Liver (tissue), 9 donors: ENCODE measurements around the gene EPHA6. TPM values are rescaled to one million over a fixed set of nuclear protein-coding genes. Genes with fewer than 3 reads are reported as not detected.

Experiments used
- DNase-seq: peaks from one replicate; pipeline ENCODE4 v3.0.0-alpha.2; 2017; ENCODE audit warnings: low spot score
- H3K27ac ChIP-seq, 2 donors: one replicate each; pipeline ENCODE4 v1.7.0; 2013; ENCODE audit warnings: inconsistent platforms in 2 of 2, low read length in 2 of 2, control low read depth in 1 of 2, low read depth in 1 of 2, mild to moderate bottlenecking in 1 of 2
- H3K27me3 ChIP-seq, 4 donors: one replicate each; pipeline versions ENCODE4 v1.6.1 to v1.7.0; 2013; ENCODE audit warnings: low read length in 3 of 4, inconsistent platforms in 1 of 4, mild to moderate bottlenecking in 1 of 4, moderate library complexity in 1 of 4; ENCODE audit not compliant: control insufficient read depth in 4 of 4, insufficient read depth in 4 of 4
- H3K36me3 ChIP-seq, 4 donors: one replicate each; pipeline versions ENCODE4 v1.6.1 to v1.7.0; 2013; ENCODE audit warnings: low read length in 3 of 4, mild to moderate bottlenecking in 3 of 4, low read depth in 1 of 4, moderate library complexity in 1 of 4; ENCODE audit not compliant: control insufficient read depth in 4 of 4, insufficient read depth in 3 of 4
- H3K4me1 ChIP-seq, 4 donors: one replicate each; pipeline versions ENCODE4 v1.6.1 to v1.7.0; 2013; ENCODE audit warnings: low read length in 3 of 4, mild to moderate bottlenecking in 3 of 4, moderate library complexity in 1 of 4; ENCODE audit not compliant: control insufficient read depth in 4 of 4, insufficient read depth in 4 of 4
- H3K4me3 ChIP-seq, 3 donors: one replicate each; pipeline versions ENCODE4 v1.6.1 to v1.7.0; 2013; ENCODE audit warnings: low read length in 3 of 3, control low read depth in 1 of 3, low read depth in 1 of 3, mild to moderate bottlenecking in 1 of 3
- H3K9ac ChIP-seq, 2 donors: one replicate each; pipeline ENCODE4 v1.7.0; 2013; ENCODE audit warnings: low read length in 2 of 2, mild to moderate bottlenecking in 2 of 2, moderate library complexity in 2 of 2, control low read depth in 1 of 2, low read depth in 1 of 2
- H3K9me3 ChIP-seq, 4 donors: one replicate each; pipeline versions ENCODE4 v1.6.1 to v1.7.0; 2013; ENCODE audit warnings: low read length in 3 of 4; ENCODE audit not compliant: control insufficient read depth in 4 of 4
- ATF3 ChIP-seq: IDR thresholded peaks from 2 replicates; pipeline ENCODE4 v1.6.1; 2016; ENCODE audit warnings: antibody characterized with exemption
- CTCF ChIP-seq: fragments of 150-350 bp; IDR thresholded peaks from 2 replicates; pipeline ENCODE4 v1.5.1; 2017; ENCODE audit warnings: improper control_type of control experiment, low read depth, low read length; ENCODE audit not compliant: missing input control
- EGR1 ChIP-seq, 2 donors: IDR thresholded peaks; 2 replicates each; pipeline ENCODE4 v1.6.1; 2016 to 2018; ENCODE audit warnings: antibody characterized with exemption in 2 of 2, low read depth in 2 of 2
- FOXA1 ChIP-seq: IDR thresholded peaks from 2 replicates; pipeline ENCODE4 v1.6.1; 2016; ENCODE audit warnings: antibody characterized with exemption
- FOXA2 ChIP-seq: IDR thresholded peaks from 2 replicates; pipeline ENCODE4 v1.6.1; 2016; ENCODE audit warnings: antibody characterized with exemption
- GABPA ChIP-seq, 2 donors: IDR thresholded peaks in 1 of 2; conservative IDR thresholded peaks in 1 of 2; 2 replicates each; pipeline ENCODE4 v1.6.1; 2016; ENCODE audit warnings: antibody characterized with exemption in 2 of 2, mild to moderate bottlenecking in 1 of 2, moderate library complexity in 1 of 2
- HNF4A ChIP-seq, 2 donors: conservative IDR thresholded peaks; 2 replicates each; pipeline ENCODE4 v1.6.1; 2016; ENCODE audit warnings: antibody characterized with exemption in 2 of 2, mild to moderate bottlenecking in 2 of 2
- HNF4G ChIP-seq: IDR thresholded peaks from 2 replicates; pipeline ENCODE4 v1.6.1; 2016; ENCODE audit warnings: antibody characterized with exemption
- JUND ChIP-seq, 2 donors: IDR thresholded peaks; 2 replicates each; pipeline ENCODE4 v1.6.1; 2016; ENCODE audit warnings: antibody characterized with exemption in 2 of 2
- MAX ChIP-seq: IDR thresholded peaks from 2 replicates; pipeline ENCODE4 v1.6.1; 2016; ENCODE audit warnings: antibody characterized with exemption
- NR2F2 ChIP-seq: IDR thresholded peaks from 2 replicates; pipeline ENCODE4 v1.6.1; 2016; ENCODE audit warnings: antibody characterized with exemption
- RAD21 ChIP-seq, 2 donors: IDR thresholded peaks; 2 replicates each; pipeline ENCODE4 v1.6.1; 2016; ENCODE audit warnings: antibody characterized with exemption in 2 of 2, mild to moderate bottlenecking in 2 of 2
- REST ChIP-seq: IDR thresholded peaks from 2 replicates; pipeline ENCODE4 v1.6.1; 2016; ENCODE audit warnings: antibody characterized with exemption, mild to moderate bottlenecking
- RXRA ChIP-seq, 2 donors: IDR thresholded peaks; 2 replicates each; pipeline ENCODE4 v1.6.1; 2017 to 2018; ENCODE audit warnings: antibody characterized with exemption in 2 of 2, mild to moderate bottlenecking in 1 of 2
- SP1 ChIP-seq: IDR thresholded peaks from 2 replicates; pipeline ENCODE4 v1.6.1; 2018; ENCODE audit warnings: antibody characterized with exemption, mild to moderate bottlenecking
- TAF1 ChIP-seq: conservative IDR thresholded peaks from 2 replicates; pipeline ENCODE4 v1.6.1; 2016; ENCODE audit warnings: antibody characterized with exemption, mild to moderate bottlenecking
- YY1 ChIP-seq: IDR thresholded peaks from 2 replicates; pipeline ENCODE4 v1.6.1; 2016; ENCODE audit warnings: antibody characterized with exemption, mild to moderate bottlenecking
- ZBTB33 ChIP-seq: IDR thresholded peaks from 2 replicates; pipeline ENCODE4 v1.6.1; 2016; ENCODE audit warnings: antibody characterized with exemption
- WGBS: extraction: QIAGEN DNeasy Blood & Tissue Kit; methylation state at CpG from one replicate; pipeline ENCODE4 v1.1.7; 2013; 5-methylcytosine and 5-hydroxymethylcytosine counted together
- polyA plus RNA-seq, 2 donors: library from polyadenylated mRNA; stranded (reverse) in 1 of 2; unstranded in 1 of 2; fragments of 200-250 nt in 1 of 2; fragments of >200 nt in 1 of 2; fragmentation: Nextera tagmentation in 1 of 2; extraction: Ambion mirVana in 1 of 2; gene quantifications; one replicate each; pipeline versions ENCODE4 v1.2.1 to v1.2.3, GENCODE V29; 2013 to 2015
- total RNA-seq, 2 donors: library from RNA; depleted of rRNA; stranded (reverse); fragments of >200 nt; gene quantifications; one replicate each; pipeline ENCODE4 v1.2.3, GENCODE V29; 2014
- donor health status: healthy.
- donor health status: healthy.
- donor health status: healthy.
- donor health status: healthy.
- donor health status: healthy.

Gene EPHA6
- total and polyA plus RNA-seq, 4 donors: 0.05 to 0.17 (median 0.05) TPM; not detected in 1

GRCh38 chr3:97256060-97256459, 441.7 kb downstream of the EPHA6 start:
- H3K36me3 ChIP-seq: no peaks in the 10 kb centered on the region
- TF ChIP-seq EGR1 (IDR thresholded peaks at IDR 0.05; ENCODE audit: low read depth in 2 of 2): no peak
- no peak for TF ChIP-seq MAX
- TF ChIP-seq ATF3: no peak
- no peak for TF ChIP-seq ZBTB33
- no peak for TF ChIP-seq RAD21 (IDR thresholded peaks at IDR 0.05)
- TF ChIP-seq JUND (IDR thresholded peaks at IDR 0.05): no peak
- no peak for TF ChIP-seq SP1
- TF ChIP-seq NR2F2: no peak
- no peak for TF ChIP-seq HNF4G
- no peak for TF ChIP-seq FOXA2
- no peak for TF ChIP-seq RXRA (IDR thresholded peaks at IDR 0.05)
- TF ChIP-seq GABPA (IDR thresholded peaks at IDR 0.05 in 1 of 2, conservative IDR thresholded peaks at IDR 0.05 in 1 of 2): no peak
- H3K27ac ChIP-seq: no peak overlapping the region
- no peaks in the 10 kb centered on the region for H3K4me1 ChIP-seq
- no peak for DNase-seq
- H3K9me3 ChIP-seq: no peaks in the 10 kb centered on the region
- H3K9ac ChIP-seq: no peak overlapping the region
- no peak overlapping the region for H3K4me3 ChIP-seq
- WGBS: 63% methylated on average over 2 of the region's 2 CpGs
- H3K27me3 ChIP-seq: no peaks in the 10 kb centered on the region

GRCh38 chr3:97257942-97258697, 443.7 kb downstream of the EPHA6 start:
- DNase-seq: no peak
- no peaks in the 10 kb centered on the region for H3K36me3 ChIP-seq
- H3K27me3 ChIP-seq: no peaks in the 10 kb centered on the region
- no peaks in the 10 kb centered on the region for H3K4me1 ChIP-seq
- no peak overlapping the region for H3K9ac ChIP-seq
- TF ChIP-seq NR2F2 (no peak), RAD21 (IDR thresholded peaks at IDR 0.05) (no peak), RXRA (IDR thresholded peaks at IDR 0.05) (no peak), HNF4A (conservative IDR thresholded peaks at IDR 0.05) (no peak), TAF1 (no peak), CTCF (no peak), ZBTB33 (no peak), GABPA (IDR thresholded peaks at IDR 0.05 in 1 of 2, conservative IDR thresholded peaks at IDR 0.05 in 1 of 2) (no peak), FOXA2 (no peak), YY1 (no peak), EGR1 (IDR thresholded peaks at IDR 0.05; ENCODE audit: low read depth in 2 of 2) (no peak), ATF3 (no peak), REST (no peak), JUND (IDR thresholded peaks at IDR 0.05) (no peak), SP1 (no peak), MAX (no peak), HNF4G (no peak), FOXA1 (no peak)
- no peak overlapping the region for H3K4me3 ChIP-seq
- WGBS: 77% methylated on average over 1 of the region's 1 CpG
- H3K27ac ChIP-seq: no peak overlapping the region
- H3K9me3 ChIP-seq: no peaks in the 10 kb centered on the region
